GM18907 (cell line): ENCODE measurements around the gene A3GALT2.
"Not testable (repeated sequence)": the region's sequence is repeated elsewhere in the genome, so short reads cannot be mapped to it uniquely, and the experiment has no call there.

Source experiments
- ATAC-seq: cut with Tn5 transposase; IDR thresholded peaks from one replicate; pipeline ENCODE4 v1.9.1; 2021; ENCODE audit warnings: mild to moderate bottlenecking, moderate library complexity; ENCODE audit not compliant: unreplicated experiment

Gene A3GALT2

GRCh38 chr1:33317354-33317753 lies 3.5 kb downstream of the A3GALT2 start:
- no peak for ATAC-seq

DNA sequence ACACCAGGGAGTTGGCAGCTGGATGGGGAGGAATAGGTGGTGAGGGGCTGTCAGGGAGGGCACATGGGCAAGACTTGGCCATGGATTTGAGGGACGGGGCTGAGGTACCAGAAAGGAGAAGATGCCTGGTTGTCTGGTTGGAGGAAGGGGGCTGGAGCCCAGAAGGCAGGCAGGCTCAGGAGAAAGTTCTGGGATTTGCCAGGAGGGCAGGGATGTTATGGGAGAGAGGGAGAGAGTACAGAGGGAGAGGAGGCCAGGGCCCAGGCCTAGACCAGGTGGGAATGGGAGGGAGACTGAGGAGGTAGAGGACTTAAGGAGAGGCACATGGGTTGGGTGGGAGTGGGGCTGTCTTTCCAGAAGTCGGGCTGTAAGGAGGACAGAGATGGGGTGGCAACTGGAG lies 4.3 kb downstream of the A3GALT2 start:
- ATAC-seq, result no peak

DNA sequence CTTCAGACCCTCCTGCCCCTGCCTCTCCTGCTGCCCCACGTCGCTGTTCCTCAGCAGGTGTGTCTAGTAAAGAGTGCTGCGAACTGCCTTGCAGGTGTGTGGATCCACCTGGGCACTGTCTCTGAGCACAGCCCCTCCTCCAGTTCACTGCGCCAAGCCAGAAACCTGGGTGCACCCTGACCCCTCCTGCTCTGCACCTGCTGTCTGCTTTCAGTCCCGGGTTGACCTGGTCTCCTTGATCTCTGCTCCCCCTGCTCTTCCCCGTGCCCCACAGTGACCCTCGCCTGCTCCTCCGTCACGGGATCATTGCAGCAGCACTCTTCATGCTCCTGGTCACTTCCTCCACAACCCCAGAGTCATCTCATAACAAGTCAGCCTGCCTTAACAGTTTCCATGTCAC lies 6.5 kb downstream of the A3GALT2 start:
- ATAC-seq, result no peak

DNA sequence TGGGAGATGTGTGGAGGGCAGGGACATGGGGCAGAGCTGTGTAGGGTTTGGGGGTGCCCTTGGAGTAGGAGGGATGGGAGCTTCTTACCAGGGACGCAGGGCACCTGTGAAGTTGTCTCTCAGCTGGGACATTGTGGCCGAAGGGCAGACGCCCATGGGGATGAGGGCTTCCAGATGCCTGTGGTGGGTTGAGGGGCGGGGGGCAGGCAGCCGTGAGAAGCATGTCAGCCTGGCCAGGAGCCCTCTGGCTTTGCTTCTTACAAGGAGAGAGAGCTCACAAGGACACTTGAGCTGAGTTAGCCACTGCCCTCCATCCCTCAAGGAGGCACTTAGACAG lies 8.5 kb downstream of the A3GALT2 start:
- ATAC-seq, result no peak

GRCh38 chr1:33311706-33312412 lies 9.0 kb downstream of the A3GALT2 start:
- no peak for ATAC-seq

GRCh38 chr1:33310702-33311101 lies 10.2 kb downstream of the A3GALT2 start:
- ATAC-seq, result no peak

DNA sequence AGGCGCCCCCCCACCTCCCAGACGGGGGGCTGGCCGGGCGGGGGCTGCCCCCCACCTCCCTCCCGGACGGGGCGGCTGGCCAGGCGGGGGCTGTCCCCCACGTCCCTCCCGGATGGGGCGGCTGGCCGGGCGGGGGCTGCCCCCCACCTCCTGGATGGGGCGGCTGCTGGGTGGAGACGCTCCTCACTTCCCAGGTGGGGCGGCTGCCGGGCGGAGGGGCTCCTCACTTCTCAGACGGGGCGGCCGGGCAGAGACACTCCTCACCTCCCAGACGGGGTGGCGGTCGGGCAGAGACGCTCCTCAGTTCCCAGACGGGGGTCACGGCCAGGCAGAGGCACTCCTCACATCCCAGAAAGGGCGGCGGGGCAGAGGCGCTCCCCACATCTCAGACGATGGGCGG lies 11.5 kb downstream of the A3GALT2 start:
- not testable (repeated sequence) for ATAC-seq

DNA sequence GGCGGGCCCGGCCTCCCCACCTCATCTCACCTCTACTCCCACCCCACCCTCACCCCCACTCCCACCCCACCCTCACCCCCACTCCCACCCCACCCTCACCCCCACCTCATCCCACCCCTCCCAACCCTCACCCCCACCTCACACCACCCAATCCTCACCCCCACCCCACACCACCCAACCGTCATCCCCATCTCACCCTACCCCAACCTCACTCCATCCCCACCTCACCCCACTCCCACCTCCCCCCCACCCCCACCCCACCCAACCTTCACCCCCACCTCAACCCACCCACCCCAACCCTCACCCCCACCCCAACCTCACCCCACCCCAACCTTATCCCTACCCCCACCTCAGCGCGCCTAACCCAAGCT lies 13.4 kb downstream of the A3GALT2 start:
- no peak for ATAC-seq

- ATAC-seq, result no peak
Observed at GRCh38 chr1:33306653-33307493, 14.0 kb downstream of the A3GALT2 start.

- no peak for ATAC-seq
Observed at GRCh38 chr1:33305816-33306652, 14.9 kb downstream of the A3GALT2 start.

- no peak for ATAC-seq
Observed at GRCh38 chr1:33305016-33305415, 15.9 kb downstream of the A3GALT2 start.

DNA sequence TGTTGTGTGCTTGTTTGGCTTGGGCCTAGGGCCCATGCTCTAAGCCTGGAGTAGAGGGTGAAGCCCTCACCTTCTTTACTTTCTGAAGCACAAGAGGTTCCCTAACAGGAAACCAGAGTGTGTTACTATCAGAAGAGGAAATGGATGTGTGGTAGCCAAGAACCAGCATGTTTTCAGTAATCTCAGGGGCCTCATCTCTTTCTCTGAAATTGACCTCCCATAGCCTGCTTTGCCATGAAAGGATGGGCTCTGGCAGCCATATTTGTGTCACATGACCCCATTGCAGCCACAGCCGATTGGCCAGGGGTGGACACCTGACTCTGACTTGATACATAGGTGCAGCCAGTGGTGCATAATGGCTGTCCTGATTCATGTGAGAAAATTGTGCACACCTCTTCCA lies 18.6 kb downstream of the A3GALT2 start:
- ATAC-seq, result no peak

DNA sequence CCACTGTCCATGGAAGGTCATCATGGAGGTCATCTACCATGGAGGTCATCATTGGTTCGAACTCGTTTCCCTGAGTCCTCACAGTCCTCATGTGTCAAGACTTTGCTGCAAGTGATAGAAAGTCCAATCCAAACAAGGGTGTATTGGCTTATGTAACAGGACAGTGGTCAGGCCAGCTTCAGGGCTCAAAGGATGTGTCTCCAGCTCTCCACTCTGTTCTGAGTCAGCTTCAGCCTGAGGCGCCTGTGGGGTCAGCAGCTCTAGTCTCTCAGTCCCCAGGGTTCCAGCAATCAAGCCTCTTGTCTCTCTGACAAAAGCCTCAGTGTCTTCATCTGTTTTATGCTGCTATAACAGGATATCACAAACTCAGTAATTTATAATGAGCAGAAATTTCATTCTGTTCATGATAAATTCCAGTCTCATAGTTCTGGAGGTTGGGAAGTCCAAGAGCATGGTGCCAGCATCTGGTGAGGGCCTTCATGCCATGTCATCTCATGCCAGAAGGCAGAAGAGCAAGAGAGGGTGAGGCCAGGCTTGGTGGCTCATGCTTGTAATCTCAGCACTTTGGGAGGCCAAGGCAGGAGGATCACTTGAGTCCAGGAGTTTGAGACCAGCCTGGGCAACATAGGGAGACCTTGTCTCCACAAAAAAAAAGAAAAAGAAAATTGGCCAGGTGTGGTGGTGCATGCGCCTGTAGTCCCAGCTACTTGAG lies 19.5 kb downstream of the A3GALT2 start:
- no peak for ATAC-seq

DNA sequence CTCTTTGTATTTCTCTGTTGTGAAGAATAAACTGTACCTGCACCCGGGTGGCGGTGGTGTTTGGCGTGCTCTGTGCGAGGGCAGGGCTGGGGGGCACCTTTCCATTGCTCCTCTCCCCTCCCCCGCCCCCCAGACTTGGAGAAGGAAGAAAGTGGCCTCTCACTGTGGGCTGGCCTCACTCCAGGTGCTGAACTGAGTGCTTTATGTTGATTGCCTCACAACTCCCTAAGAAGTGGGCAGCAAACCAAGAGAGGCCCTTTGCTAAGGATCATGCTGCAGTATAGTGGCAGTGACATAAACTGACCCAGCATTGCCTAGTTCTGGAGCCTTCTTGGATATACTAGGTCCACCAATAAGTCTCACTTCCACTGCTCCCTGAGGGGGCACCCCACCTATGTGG lies 20.2 kb downstream of the A3GALT2 start:
- ATAC-seq, result no peak

GRCh38 chr1:33299461-33300155 lies 21.3 kb downstream of the A3GALT2 start:
- no peak for ATAC-seq

- ATAC-seq, result peak; percentile 55
Observed at GRCh38 chr1:33298623-33299277, 22.1 kb downstream of the A3GALT2 start.

DNA sequence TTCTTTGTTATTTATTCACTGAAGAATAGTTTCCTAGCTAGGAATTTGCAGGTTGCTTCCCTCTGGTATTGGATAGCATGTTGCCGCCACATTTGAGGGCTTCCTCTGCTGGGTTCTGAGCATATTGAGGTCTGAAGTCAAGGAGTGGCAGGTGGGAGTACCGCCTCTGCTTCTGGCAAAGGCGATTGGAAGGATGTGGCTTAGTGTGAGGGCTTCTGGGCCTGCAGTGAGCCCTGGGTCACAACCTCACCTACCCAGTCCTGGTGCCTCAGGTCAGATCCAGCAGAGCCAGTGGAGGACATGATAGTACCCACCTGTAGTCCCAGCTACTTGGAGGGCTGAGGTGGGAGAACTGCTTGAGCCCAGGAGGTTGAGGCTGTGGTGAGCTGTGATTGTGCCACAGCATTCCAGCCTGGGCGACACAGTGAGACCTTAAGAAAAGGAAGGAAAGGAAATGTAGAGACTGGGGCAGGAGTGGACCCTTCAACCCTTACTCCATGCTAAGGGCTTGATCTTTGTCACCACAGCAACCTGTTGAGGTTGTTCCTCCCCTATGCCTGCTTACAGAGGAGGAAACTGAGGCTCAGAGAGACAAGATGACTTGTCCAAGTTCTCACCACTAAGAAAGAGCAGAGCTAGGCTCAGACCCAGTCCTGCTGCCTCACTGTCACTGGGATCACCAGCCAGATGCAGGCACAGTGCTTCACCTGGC lies 22.8 kb downstream of the A3GALT2 start:
- no peak for ATAC-seq

DNA sequence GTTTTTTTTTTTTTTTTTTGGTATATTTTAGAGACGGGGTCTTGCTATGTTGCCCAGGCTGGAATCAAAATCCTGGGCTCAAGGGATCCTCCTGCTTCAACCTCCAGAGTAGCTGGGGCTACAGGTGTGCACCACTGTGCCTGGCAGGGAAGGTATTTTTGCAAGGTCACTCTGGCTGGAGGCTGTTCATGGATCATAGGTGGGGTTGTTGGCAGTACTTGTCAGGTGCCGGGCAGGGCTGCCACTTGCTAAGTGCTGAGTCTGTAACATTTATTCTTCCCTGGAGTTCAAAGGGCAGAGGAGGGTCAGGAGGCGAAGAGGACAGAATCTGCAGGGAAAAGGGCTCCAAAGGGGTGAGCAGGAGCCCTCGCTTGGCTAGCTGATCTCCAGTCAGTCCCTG lies 24.1 kb downstream of the A3GALT2 start:
- ATAC-seq, result no peak

DNA sequence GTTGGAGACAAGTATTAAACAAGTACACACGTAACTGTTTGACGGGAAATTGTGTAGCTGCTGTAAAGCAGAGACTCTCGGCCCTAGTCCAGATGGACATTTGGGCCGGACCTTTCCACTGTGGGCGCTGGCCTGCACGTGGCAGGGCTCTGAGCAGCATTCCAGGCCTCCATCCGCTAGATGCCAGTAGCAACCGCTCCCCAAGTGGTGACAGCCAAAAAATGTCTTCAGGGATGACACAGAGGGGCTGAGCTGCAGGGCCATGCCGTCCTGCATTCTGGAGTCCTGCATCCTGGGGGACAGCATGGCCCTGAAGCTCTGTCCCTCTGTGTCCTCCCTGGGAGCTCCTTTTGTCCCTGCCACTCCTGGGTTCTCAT lies 24.8 kb downstream of the A3GALT2 start:
- no peak for ATAC-seq
